Measurements from ENCODE around the gene TGFBR3.

- TF ChIP-seq CTCF (IDR thresholded peaks at IDR 0.05) = no peak
- TF ChIP-seq POLR2A (IDR thresholded peaks at IDR 0.05) = no peak
Observed at GRCh38 chr1:91789273-91789997, 96.5 kb downstream of the TGFBR3 start.
